OCI-LY3 (cell line): ENCODE measurements around the gene TTC7B.

Source experiments
- EZH2phosphoT487 ChIP-seq: fragments of 200-600 bp; shearing (Covaris generic); IDR thresholded peaks from 2 replicates; pipeline ENCODE4 v1.6.1; 2018; ENCODE audit warnings: antibody characterized with exemption, mixed run types, low read depth
- TF ChIP-seq, protein P1 (sequence below): fragments of 200-600, 300-600 bp; sonication (generic); IDR thresholded peaks from 2 replicates; pipeline ENCODE4 v1.5.1; 2014; ENCODE audit warnings: antibody characterized with exemption, low read length, low read depth

DNA sequence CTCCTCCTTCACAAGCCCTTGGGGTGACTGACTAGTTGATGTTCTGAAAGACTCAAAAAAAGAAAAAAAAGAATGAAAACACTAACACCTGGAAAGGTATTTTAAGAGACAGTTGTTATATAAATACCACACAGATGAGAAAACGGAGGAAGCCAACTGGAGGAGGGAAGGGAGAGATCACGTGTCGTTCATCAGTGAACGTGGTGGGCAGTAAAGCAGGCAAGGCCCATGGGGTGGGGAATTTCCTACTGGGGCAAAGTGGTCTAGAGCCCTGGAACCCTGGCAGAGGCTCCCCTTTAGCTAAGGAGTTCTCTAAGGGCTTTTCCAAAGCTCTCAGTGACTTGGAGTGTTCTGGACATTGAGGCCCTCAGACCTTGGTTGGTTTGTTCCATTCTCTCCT lies 249.7 kb downstream of the TTC7B start:
- TF ChIP-seq, protein P1, sequence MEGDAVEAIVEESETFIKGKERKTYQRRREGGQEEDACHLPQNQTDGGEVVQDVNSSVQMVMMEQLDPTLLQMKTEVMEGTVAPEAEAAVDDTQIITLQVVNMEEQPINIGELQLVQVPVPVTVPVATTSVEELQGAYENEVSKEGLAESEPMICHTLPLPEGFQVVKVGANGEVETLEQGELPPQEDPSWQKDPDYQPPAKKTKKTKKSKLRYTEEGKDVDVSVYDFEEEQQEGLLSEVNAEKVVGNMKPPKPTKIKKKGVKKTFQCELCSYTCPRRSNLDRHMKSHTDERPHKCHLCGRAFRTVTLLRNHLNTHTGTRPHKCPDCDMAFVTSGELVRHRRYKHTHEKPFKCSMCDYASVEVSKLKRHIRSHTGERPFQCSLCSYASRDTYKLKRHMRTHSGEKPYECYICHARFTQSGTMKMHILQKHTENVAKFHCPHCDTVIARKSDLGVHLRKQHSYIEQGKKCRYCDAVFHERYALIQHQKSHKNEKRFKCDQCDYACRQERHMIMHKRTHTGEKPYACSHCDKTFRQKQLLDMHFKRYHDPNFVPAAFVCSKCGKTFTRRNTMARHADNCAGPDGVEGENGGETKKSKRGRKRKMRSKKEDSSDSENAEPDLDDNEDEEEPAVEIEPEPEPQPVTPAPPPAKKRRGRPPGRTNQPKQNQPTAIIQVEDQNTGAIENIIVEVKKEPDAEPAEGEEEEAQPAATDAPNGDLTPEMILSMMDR: no peak
- no peak for TF ChIP-seq EZH2phosphoT487
